ENCODE data around the gene FAM47E.

FAM47E gene

GRCh38 chr4:76214177-76214675 lies 37.3 kb upstream of the FAM47E start:
- Histone ChIP-seq H3K4me3 (ENCODE audit: low read length, poor library complexity, severe bottlenecking) (peak overlapping the region; percentile 94), H3K9me2 (replicated peaks; ENCODE audit: low read depth, low read length) (no peaks in the 10 kb centered on the region), H3K79me2 (ENCODE audit: insufficient read depth, low read length) (peaks cover 29% of the 10 kb centered on the region), H3K4me2 (ENCODE audit: low read depth, low read length, poor library complexity, severe bottlenecking) (peak overlapping the region; percentile 96), H3F3A (ENCODE audit: low read depth) (no peaks in the 10 kb centered on the region; the same call in 1 of the 2 replicates), H3K9ac (ENCODE audit: low read depth, low read length, poor library complexity, severe bottlenecking) (peak overlapping the region; percentile 86), H4K20me1 (ENCODE audit: insufficient read depth, low read length, poor library complexity, severe bottlenecking) (peaks cover 20% of the 10 kb centered on the region), H3K27me3 (ENCODE audit: insufficient read depth, low read length, poor library complexity, severe bottlenecking) (no peaks in the 10 kb centered on the region), H2AFZ (ENCODE audit: low read length) (peak overlapping the region; percentile 98), H3K4me1 (ENCODE audit: insufficient read depth, low read length, poor library complexity, severe bottlenecking) (peaks cover 50% of the 10 kb centered on the region), H3K36me3 (ENCODE audit: insufficient read depth, low read length) (no peaks in the 10 kb centered on the region), H3K9me3 (ENCODE audit: insufficient read depth, low read depth, low read length) (no peaks in the 10 kb centered on the region)
- TF ChIP-seq CTCF (conservative IDR thresholded peaks at IDR 0.05; ENCODE audit: low read length) = peak; percentile 1; the same call in 1 of the 2 replicates
- no peak for TF ChIP-seq EZH2phosphoT487 (IDR thresholded peaks at IDR 0.05; ENCODE audit: borderline replicate concordance)

- peak overlapping the region; percentile 94 for H3K4me3 ChIP-seq (ENCODE audit: low read length, poor library complexity, severe bottlenecking)
- H3F3A ChIP-seq (ENCODE audit: low read depth) = no peaks in the 10 kb centered on the region; the same call in 1 of the 2 replicates
- H3K9me3 ChIP-seq (ENCODE audit: insufficient read depth, low read depth, low read length) = no peaks in the 10 kb centered on the region
- H4K20me1 ChIP-seq (ENCODE audit: insufficient read depth, low read length, poor library complexity, severe bottlenecking) = peaks cover 20% of the 10 kb centered on the region
- no peaks in the 10 kb centered on the region for H3K9me2 ChIP-seq (replicated peaks; ENCODE audit: low read depth, low read length)
- H3K79me2 ChIP-seq (ENCODE audit: insufficient read depth, low read length) = peaks cover 25% of the 10 kb centered on the region
- peaks cover 49% of the 10 kb centered on the region for H3K4me1 ChIP-seq (ENCODE audit: insufficient read depth, low read length, poor library complexity, severe bottlenecking)
- H3K36me3 ChIP-seq (ENCODE audit: insufficient read depth, low read length) = no peaks in the 10 kb centered on the region
- TF ChIP-seq EZH2phosphoT487 (IDR thresholded peaks at IDR 0.05; ENCODE audit: borderline replicate concordance) (no peak), CTCF (conservative IDR thresholded peaks at IDR 0.05; ENCODE audit: low read length) (no peak)
- H2AFZ ChIP-seq (ENCODE audit: low read length) = no peak overlapping the region
- H3K9ac ChIP-seq (ENCODE audit: low read depth, low read length, poor library complexity, severe bottlenecking) = peak overlapping the region; percentile 86
- H3K4me2 ChIP-seq (ENCODE audit: low read depth, low read length, poor library complexity, severe bottlenecking) = peak overlapping the region; percentile 96
- no peaks in the 10 kb centered on the region for H3K27me3 ChIP-seq (ENCODE audit: insufficient read depth, low read length, poor library complexity, severe bottlenecking)
Measured at GRCh38 chr4:76215077-76215476, 36.4 kb upstream of the FAM47E start.

- Histone ChIP-seq H3K79me2 (ENCODE audit: insufficient read depth, low read length) (peaks cover 11% of the 10 kb centered on the region), H3K4me2 (ENCODE audit: low read depth, low read length, poor library complexity, severe bottlenecking) (no peak overlapping the region), H3K9me3 (ENCODE audit: insufficient read depth, low read depth, low read length) (no peaks in the 10 kb centered on the region), H3K36me3 (ENCODE audit: insufficient read depth, low read length) (no peaks in the 10 kb centered on the region), H3K4me3 (ENCODE audit: low read length, poor library complexity, severe bottlenecking) (no peak overlapping the region), H3K9me2 (replicated peaks; ENCODE audit: low read depth, low read length) (no peaks in the 10 kb centered on the region), H3K4me1 (ENCODE audit: insufficient read depth, low read length, poor library complexity, severe bottlenecking) (peaks cover 35% of the 10 kb centered on the region), H3K27me3 (ENCODE audit: insufficient read depth, low read length, poor library complexity, severe bottlenecking) (no peaks in the 10 kb centered on the region), H4K20me1 (ENCODE audit: insufficient read depth, low read length, poor library complexity, severe bottlenecking) (peaks cover 9% of the 10 kb centered on the region), H3F3A (ENCODE audit: low read depth) (no peaks in the 10 kb centered on the region; the same call in 1 of the 2 replicates), H2AFZ (ENCODE audit: low read length) (no peak overlapping the region), H3K9ac (ENCODE audit: low read depth, low read length, poor library complexity, severe bottlenecking) (no peak overlapping the region)
- no peak for TF ChIP-seq EZH2phosphoT487 (IDR thresholded peaks at IDR 0.05; ENCODE audit: borderline replicate concordance)
- no peak for TF ChIP-seq CTCF (conservative IDR thresholded peaks at IDR 0.05; ENCODE audit: low read length)
Measured at GRCh38 chr4:76216524-76216923, 35.0 kb upstream of the FAM47E start.
